Measurements from ENCODE around the gene CLIP2. TPM values are rescaled to one million over a fixed set of nuclear protein-coding genes. Genes with fewer than 3 reads are reported as not detected.

The CLIP2 gene
- total RNA-seq, 1 experiment from 2014 or later: 39.9 TPM

DNA sequence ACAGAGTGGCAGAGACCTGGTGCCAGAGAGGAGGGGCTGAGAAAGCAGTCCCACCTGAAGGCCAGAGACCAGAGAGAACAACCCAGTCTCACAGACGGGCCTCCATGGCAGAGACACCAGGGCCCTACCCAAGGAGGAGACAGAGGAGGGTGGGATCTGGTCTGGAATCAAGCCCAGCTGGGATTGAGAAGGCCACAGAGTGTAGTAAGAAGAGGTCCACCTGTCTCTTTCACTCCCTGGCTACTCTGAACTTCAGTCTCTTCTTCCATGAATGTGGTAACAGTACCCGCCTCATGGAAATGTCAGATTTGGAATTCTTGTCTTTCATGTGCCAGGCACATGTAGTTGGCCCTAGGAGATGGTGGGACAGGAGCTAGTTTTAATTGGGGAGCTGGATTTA lies 55.6 kb downstream of the CLIP2 start:
- Histone ChIP-seq H3K36me3 (ENCODE audit: control insufficient read depth, insufficient read depth, low read length) (no peaks in the 10 kb centered on the region), H3K4me3 (ENCODE audit: low read depth in 2 of 2, low read length in 2 of 2) (no peak overlapping the region), H3K9me3 (ENCODE audit: control insufficient read depth, insufficient read depth, low read depth, low read length) (no peaks in the 10 kb centered on the region), H3K27me3 (ENCODE audit: control insufficient read depth, insufficient read depth, low read length) (no peaks in the 10 kb centered on the region), H3K4me1 (ENCODE audit: control insufficient read depth, insufficient read depth, low read length) (0 out of 2 replicates have a peak, but pooled peaks cover 5% of the 10 kb centered on the region), H3K27ac (ENCODE audit: low read length) (no peak overlapping the region)
- CTCF ChIA-PET: interaction anchor here (0.6 kb wide), 1 partner anchor 93 kb away, joined by 3 read pairs; no protein-coding TSS in a partner anchor
- intact Hi-C loops (cut with micrococcal nuclease; ENCODE audit: unreplicated experiment) (no loop called here), in situ Hi-C loops (cut with HindIII; ENCODE audit: low pct_unique_long_range_greater_than_20kb, low sequenced_read_pairs) (no loop called here)
- BruUV-seq (replicated peaks): TSS peak; percentile 67
- POLR2A ChIA-PET: no interaction called here
- no peak for DNase-seq (ENCODE audit: low read depth, low spot score)
- no peak for TF ChIP-seq POLR2AphosphoS5 (IDR thresholded peaks at IDR 0.05; ENCODE audit: low read depth, low read length)
- TF ChIP-seq, protein P1, sequence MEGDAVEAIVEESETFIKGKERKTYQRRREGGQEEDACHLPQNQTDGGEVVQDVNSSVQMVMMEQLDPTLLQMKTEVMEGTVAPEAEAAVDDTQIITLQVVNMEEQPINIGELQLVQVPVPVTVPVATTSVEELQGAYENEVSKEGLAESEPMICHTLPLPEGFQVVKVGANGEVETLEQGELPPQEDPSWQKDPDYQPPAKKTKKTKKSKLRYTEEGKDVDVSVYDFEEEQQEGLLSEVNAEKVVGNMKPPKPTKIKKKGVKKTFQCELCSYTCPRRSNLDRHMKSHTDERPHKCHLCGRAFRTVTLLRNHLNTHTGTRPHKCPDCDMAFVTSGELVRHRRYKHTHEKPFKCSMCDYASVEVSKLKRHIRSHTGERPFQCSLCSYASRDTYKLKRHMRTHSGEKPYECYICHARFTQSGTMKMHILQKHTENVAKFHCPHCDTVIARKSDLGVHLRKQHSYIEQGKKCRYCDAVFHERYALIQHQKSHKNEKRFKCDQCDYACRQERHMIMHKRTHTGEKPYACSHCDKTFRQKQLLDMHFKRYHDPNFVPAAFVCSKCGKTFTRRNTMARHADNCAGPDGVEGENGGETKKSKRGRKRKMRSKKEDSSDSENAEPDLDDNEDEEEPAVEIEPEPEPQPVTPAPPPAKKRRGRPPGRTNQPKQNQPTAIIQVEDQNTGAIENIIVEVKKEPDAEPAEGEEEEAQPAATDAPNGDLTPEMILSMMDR (IDR thresholded peaks at IDR 0.05): no peak
- ATAC-seq: no peak

DNA sequence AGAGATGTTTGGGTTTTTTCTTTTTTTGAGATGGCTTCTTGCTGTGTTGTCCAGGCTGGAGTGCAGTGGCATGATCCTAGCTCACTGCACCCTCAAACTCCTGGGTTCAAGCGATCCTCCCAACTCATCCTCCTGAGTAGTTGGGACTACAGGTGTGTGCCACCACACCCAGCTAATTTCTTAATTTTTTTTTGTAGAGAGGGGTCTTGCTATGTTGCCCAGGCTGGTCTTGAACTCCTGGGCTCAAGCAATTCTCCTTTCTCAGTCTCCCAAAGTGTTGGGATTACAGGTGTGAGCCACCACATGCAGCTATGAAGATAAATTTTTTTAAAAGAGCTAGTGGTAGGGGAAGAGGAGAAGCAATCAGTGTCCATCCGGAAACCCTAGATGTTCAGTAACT lies 56.8 kb downstream of the CLIP2 start:
- BruUV-seq (replicated peaks): no TSS peak
- no peak for ATAC-seq

More for the DNA sequence above, 56.8 kb downstream of the CLIP2 start:
- CTCF ChIA-PET: no interaction called here
- TF ChIP-seq TCF7L2 (IDR thresholded peaks at IDR 0.05; ENCODE audit: low read depth, low read length) (no peak), SIN3A (IDR thresholded peaks at IDR 0.05; ENCODE audit: borderline replicate concordance, insufficient read depth, low read depth, low read length) (no peak), POLR2AphosphoS5 (IDR thresholded peaks at IDR 0.05; ENCODE audit: low read depth, low read length) (no peak)
- TF ChIP-seq, protein P2, sequence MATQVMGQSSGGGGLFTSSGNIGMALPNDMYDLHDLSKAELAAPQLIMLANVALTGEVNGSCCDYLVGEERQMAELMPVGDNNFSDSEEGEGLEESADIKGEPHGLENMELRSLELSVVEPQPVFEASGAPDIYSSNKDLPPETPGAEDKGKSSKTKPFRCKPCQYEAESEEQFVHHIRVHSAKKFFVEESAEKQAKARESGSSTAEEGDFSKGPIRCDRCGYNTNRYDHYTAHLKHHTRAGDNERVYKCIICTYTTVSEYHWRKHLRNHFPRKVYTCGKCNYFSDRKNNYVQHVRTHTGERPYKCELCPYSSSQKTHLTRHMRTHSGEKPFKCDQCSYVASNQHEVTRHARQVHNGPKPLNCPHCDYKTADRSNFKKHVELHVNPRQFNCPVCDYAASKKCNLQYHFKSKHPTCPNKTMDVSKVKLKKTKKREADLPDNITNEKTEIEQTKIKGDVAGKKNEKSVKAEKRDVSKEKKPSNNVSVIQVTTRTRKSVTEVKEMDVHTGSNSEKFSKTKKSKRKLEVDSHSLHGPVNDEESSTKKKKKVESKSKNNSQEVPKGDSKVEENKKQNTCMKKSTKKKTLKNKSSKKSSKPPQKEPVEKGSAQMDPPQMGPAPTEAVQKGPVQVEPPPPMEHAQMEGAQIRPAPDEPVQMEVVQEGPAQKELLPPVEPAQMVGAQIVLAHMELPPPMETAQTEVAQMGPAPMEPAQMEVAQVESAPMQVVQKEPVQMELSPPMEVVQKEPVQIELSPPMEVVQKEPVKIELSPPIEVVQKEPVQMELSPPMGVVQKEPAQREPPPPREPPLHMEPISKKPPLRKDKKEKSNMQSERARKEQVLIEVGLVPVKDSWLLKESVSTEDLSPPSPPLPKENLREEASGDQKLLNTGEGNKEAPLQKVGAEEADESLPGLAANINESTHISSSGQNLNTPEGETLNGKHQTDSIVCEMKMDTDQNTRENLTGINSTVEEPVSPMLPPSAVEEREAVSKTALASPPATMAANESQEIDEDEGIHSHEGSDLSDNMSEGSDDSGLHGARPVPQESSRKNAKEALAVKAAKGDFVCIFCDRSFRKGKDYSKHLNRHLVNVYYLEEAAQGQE (IDR thresholded peaks at IDR 0.05; ENCODE audit: insufficient read depth in 1 of 2, low read depth in 2 of 2, low read length in 1 of 2): no peak
- TF ChIP-seq, protein P1 (IDR thresholded peaks at IDR 0.05): no peak
- H3K9me3 ChIP-seq (ENCODE audit: control insufficient read depth, insufficient read depth, low read depth, low read length): no peaks in the 10 kb centered on the region
- H3K36me3 ChIP-seq (ENCODE audit: control insufficient read depth, insufficient read depth, low read length): no peaks in the 10 kb centered on the region
- intact Hi-C loops (cut with micrococcal nuclease; ENCODE audit: unreplicated experiment): no loop called here
- H3K4me1 ChIP-seq (ENCODE audit: control insufficient read depth, insufficient read depth, low read length): 0 out of 2 replicates have a peak, but pooled peaks cover 5% of the 10 kb centered on the region
- no peak for DNase-seq (ENCODE audit: low read depth, low spot score)
- in situ Hi-C loops (cut with HindIII; ENCODE audit: low pct_unique_long_range_greater_than_20kb, low sequenced_read_pairs): no loop called here
- POLR2A ChIA-PET: no interaction called here
- H3K27me3 ChIP-seq (ENCODE audit: control insufficient read depth, insufficient read depth, low read length): no peaks in the 10 kb centered on the region
- no peak overlapping the region for H3K27ac ChIP-seq (ENCODE audit: low read length)
- no peak overlapping the region for H3K4me3 ChIP-seq (ENCODE audit: low read depth in 2 of 2, low read length in 2 of 2)

Measured in Panc1 (cell line).